Thoracic aorta (tissue), 2 donors: ENCODE measurements around the gene EIF4E2. TPM values are rescaled to one million over a fixed set of nuclear protein-coding genes. Genes with fewer than 3 reads are reported as not detected.

Source experiments
- ATAC-seq: fragments of 150-250 bp; one replicate; pipeline ENCODE4 v1.8.0; 2017; ENCODE audit warnings: low read depth; ENCODE audit not compliant: insufficient number of reproducible peaks, low FRiP score
- DNase-seq: peaks from one replicate; pipeline ENCODE4 v3.0.0-alpha.2; 2020; ENCODE audit warnings: low spot score
- H3K27ac ChIP-seq, 2 donors: fragments of 200-600 bp; sonication (generic); 1 replicate in 1 of 2; 2 replicates in 1 of 2; pipeline ENCODE4 v1.5.1; 2016; ENCODE audit warnings: mild to moderate bottlenecking in 2 of 2, moderate library complexity in 2 of 2
- H3K27me3 ChIP-seq: fragments of 200-600 bp; sonication (generic); replicated peaks from 2 replicates; pipeline ENCODE4 v1.6.0; 2016; ENCODE audit warnings: mild to moderate bottlenecking; ENCODE audit not compliant: insufficient read depth
- H3K36me3 ChIP-seq: fragments of 200-600 bp; sonication (generic); one replicate; pipeline ENCODE4 v1.5.1; 2016
- H3K4me1 ChIP-seq, 2 donors: fragments of 200-600 bp; sonication (generic); 1 replicate in 1 of 2; 2 replicates in 1 of 2; pipeline versions ENCODE4 v1.5.1 to v1.6.0; 2016; ENCODE audit warnings: low read depth in 2 of 2, mild to moderate bottlenecking in 1 of 2; ENCODE audit not compliant: control insufficient read depth in 1 of 2
- H3K4me3 ChIP-seq: fragments of 200-600 bp; sonication (generic); 2 replicates; pipeline ENCODE4 v1.5.1; 2016; ENCODE audit warnings: mild to moderate bottlenecking
- H3K9me3 ChIP-seq: fragments of 200-600 bp; sonication (generic); 2 replicates; pipeline ENCODE4 v1.5.1; 2016
- total RNA-seq, 2 donors: library from RNA; depleted of rRNA; stranded (reverse); fragments of >200 nt; gene quantifications; one replicate each; pipeline versions ENCODE4 v1.1.0 to v1.2.3, GENCODE V29; 2016
- TF ChIP-seq, protein P1 (sequence below): fragments of 200-600 bp; sonication (generic); IDR thresholded peaks from one replicate; pipeline ENCODE4 v1.5.1; 2019; ENCODE audit warnings: antibody characterized with exemption

EIF4E2 gene
- total RNA-seq, 2 donors from 2014 or later: 42.2 to 51.1 TPM

DNA sequence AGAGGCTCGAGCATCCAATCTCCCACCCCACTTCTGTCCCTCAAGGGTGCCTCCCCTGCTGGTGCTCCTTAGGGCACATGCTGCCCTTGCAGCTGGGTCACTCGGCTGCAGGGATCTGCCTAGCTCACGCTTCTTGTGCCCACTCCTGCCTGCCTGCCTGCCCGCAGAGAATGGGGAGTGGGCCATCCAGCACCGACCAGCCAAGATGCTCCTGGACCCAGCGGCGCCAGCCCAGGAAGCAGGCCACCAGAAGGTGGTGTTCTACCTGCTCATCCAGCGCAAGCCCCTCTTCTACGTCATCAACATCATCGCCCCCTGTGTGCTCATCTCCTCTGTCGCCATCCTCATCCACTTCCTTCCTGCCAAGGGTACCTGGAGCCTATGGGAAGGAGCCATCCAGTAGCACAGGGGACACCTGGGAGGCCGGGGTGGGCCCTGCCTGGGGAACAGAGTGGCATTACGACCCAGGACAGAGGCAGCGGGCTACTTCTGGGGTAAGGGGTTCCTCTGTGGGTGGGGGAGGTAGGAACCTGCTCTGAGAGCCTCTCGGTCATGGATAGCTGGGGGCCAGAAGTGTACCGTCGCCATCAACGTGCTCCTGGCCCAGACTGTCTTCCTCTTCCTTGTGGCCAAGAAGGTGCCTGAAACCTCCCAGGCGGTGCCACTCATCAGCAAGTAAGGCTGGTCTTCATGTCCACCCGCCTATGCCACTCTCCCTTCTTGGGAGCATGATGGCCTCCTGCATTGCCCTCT, 7.6 kb upstream of the EIF4E2 start:
- H3K27ac ChIP-seq: no peak overlapping the region
- H3K36me3 ChIP-seq: no peaks in the 10 kb centered on the region
- ATAC-seq (no peak), DNase-seq (no peak)
- no peaks in the 10 kb centered on the region for H3K27me3 ChIP-seq
- no peaks in the 10 kb centered on the region for H3K4me1 ChIP-seq
- TF ChIP-seq, protein P1, sequence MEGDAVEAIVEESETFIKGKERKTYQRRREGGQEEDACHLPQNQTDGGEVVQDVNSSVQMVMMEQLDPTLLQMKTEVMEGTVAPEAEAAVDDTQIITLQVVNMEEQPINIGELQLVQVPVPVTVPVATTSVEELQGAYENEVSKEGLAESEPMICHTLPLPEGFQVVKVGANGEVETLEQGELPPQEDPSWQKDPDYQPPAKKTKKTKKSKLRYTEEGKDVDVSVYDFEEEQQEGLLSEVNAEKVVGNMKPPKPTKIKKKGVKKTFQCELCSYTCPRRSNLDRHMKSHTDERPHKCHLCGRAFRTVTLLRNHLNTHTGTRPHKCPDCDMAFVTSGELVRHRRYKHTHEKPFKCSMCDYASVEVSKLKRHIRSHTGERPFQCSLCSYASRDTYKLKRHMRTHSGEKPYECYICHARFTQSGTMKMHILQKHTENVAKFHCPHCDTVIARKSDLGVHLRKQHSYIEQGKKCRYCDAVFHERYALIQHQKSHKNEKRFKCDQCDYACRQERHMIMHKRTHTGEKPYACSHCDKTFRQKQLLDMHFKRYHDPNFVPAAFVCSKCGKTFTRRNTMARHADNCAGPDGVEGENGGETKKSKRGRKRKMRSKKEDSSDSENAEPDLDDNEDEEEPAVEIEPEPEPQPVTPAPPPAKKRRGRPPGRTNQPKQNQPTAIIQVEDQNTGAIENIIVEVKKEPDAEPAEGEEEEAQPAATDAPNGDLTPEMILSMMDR: no peak
- H3K9me3 ChIP-seq: no peaks in the 10 kb centered on the region
- H3K4me3 ChIP-seq: no peak overlapping the region

DNA sequence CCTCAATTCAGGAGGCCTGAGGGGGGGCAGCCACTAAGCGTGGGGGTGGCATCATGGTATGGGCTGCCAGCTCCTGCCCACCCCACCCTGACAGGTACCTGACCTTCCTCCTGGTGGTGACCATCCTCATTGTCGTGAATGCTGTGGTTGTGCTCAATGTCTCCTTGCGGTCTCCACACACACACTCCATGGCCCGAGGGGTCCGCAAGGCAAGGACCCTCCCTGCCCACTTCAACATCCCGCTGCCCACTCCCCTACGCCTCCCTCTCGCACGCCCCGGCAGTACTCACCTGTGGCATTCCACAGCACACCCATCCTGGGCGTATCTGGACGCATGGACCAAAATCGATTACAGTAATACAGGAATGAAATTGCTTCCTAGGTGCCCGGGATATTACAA, 7.0 kb upstream of the EIF4E2 start:
- H3K36me3 ChIP-seq: no peaks in the 10 kb centered on the region
- H3K27me3 ChIP-seq: no peaks in the 10 kb centered on the region
- H3K4me1 ChIP-seq: no peaks in the 10 kb centered on the region
- H3K4me3 ChIP-seq: no peak overlapping the region
- H3K9me3 ChIP-seq: no peaks in the 10 kb centered on the region
- no peak overlapping the region for H3K27ac ChIP-seq
- TF ChIP-seq, protein P1: no peak
- DNase-seq (no peak), ATAC-seq (no peak)

- no peak overlapping the region for H3K27ac ChIP-seq
- ATAC-seq: no peak
- TF ChIP-seq, protein P1: no peak
- H3K9me3 ChIP-seq: no peaks in the 10 kb centered on the region
- no peaks in the 10 kb centered on the region for H3K27me3 ChIP-seq
- H3K4me1 ChIP-seq: no peaks in the 10 kb centered on the region
- no peak for DNase-seq
- no peak overlapping the region for H3K4me3 ChIP-seq
- H3K36me3 ChIP-seq: no peaks in the 10 kb centered on the region
Measured at GRCh38 chr2:232543928-232544631, 6.4 kb upstream of the EIF4E2 start.

DNA sequence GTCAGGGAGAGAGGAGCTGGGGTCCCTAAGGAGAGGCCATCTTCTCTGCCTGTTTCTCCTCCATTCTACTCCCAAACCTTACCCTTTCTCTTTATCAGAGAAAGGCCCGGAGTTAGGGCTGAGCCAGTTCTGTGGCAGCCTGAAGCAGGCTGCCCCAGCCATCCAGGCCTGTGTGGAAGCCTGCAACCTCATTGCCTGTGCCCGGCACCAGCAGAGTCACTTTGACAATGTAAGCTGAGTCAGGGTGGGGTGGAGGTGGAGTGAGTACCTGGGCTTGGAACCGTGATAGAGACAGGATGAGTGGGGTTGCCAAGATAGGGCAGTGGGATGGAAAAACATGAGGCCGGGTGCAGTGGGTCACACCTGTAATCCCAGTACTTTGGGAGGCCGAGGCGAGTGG, 5.8 kb upstream of the EIF4E2 start:
- no peak for ATAC-seq
- no peaks in the 10 kb centered on the region for H3K27me3 ChIP-seq

More for the DNA sequence above, 5.8 kb upstream of the EIF4E2 start:
- DNase-seq: no peak
- TF ChIP-seq, protein P1: no peak
- no peak overlapping the region for H3K4me3 ChIP-seq
- no peaks in the 10 kb centered on the region for H3K9me3 ChIP-seq
- no peak overlapping the region for H3K27ac ChIP-seq
- peaks cover 4 to 6% of the 10 kb centered on the region in 2 donors for H3K4me1 ChIP-seq
- H3K36me3 ChIP-seq: no peaks in the 10 kb centered on the region
